HUES48 (cell line): ENCODE results near the gene MYF6.

Experiments used
- H3K27ac ChIP-seq: one replicate; pipeline ENCODE4 v1.7.0; 2013; ENCODE audit warnings: low read depth, low read length, inconsistent platforms
- H3K27me3 ChIP-seq: 2 replicates; pipeline ENCODE4 v1.6.1; 2013; ENCODE audit warnings: mild to moderate bottlenecking, low read length; ENCODE audit not compliant: control insufficient read depth, insufficient read depth
- H3K36me3 ChIP-seq: 2 replicates; pipeline ENCODE4 v1.6.1; 2013; ENCODE audit warnings: low read length; ENCODE audit not compliant: control insufficient read depth, insufficient read depth
- H3K4me1 ChIP-seq: 2 replicates; pipeline ENCODE4 v1.6.1; 2013; ENCODE audit warnings: mild to moderate bottlenecking, low read length; ENCODE audit not compliant: control insufficient read depth, insufficient read depth
- H3K4me3 ChIP-seq: 2 replicates; pipeline ENCODE4 v1.5.1; 2013; ENCODE audit warnings: mild to moderate bottlenecking, low read depth, low read length
- H3K9ac ChIP-seq: 2 replicates; pipeline ENCODE4 v1.6.1; 2013; ENCODE audit warnings: mild to moderate bottlenecking, low read depth, low read length, moderate library complexity
- H3K9me3 ChIP-seq: 2 replicates; pipeline ENCODE4 v1.6.1; 2013; ENCODE audit warnings: low read length; ENCODE audit not compliant: control insufficient read depth, insufficient read depth

The MYF6 gene

GRCh38 chr12:80708259-80708974 lies 983 bp downstream of the MYF6 start:
- no peaks in the 10 kb centered on the region for H3K9me3 ChIP-seq
- H3K36me3 ChIP-seq = no peaks in the 10 kb centered on the region
- peaks cover 100% of the 10 kb centered on the region for H3K27me3 ChIP-seq
- H3K27ac ChIP-seq = no peak overlapping the region
- peak overlapping the region; percentile 9; the same call in 1 of the 2 replicates for H3K9ac ChIP-seq
- H3K4me3 ChIP-seq = peak overlapping the region; percentile 60
- H3K4me1 ChIP-seq = peaks cover 48% of the 10 kb centered on the region

- Histone ChIP-seq H3K4me3 (peak overlapping the region; percentile 60), H3K27ac (no peak overlapping the region), H3K9me3 (no peaks in the 10 kb centered on the region), H3K4me1 (peaks cover 51% of the 10 kb centered on the region), H3K27me3 (peaks cover 100% of the 10 kb centered on the region), H3K36me3 (no peaks in the 10 kb centered on the region), H3K9ac (peak overlapping the region; percentile 9; the same call in 1 of the 2 replicates)
Observed at GRCh38 chr12:80708975-80709328, 1.5 kb downstream of the MYF6 start.

- Histone ChIP-seq H3K36me3 (no peaks in the 10 kb centered on the region), H3K4me1 (peaks cover 60% of the 10 kb centered on the region), H3K9me3 (no peaks in the 10 kb centered on the region), H3K27me3 (peaks cover 95% of the 10 kb centered on the region), H3K27ac (no peak overlapping the region), H3K4me3 (peak overlapping the region; percentile 52), H3K9ac (no peak overlapping the region)
Observed at GRCh38 chr12:80709811-80710726, 2.6 kb downstream of the MYF6 start.

GRCh38 chr12:80710727-80711449 lies 3.5 kb downstream of the MYF6 start:
- H3K9ac ChIP-seq = no peak overlapping the region
- H3K9me3 ChIP-seq = no peaks in the 10 kb centered on the region
- H3K4me1 ChIP-seq = peaks cover 68% of the 10 kb centered on the region
- peaks cover 95% of the 10 kb centered on the region for H3K27me3 ChIP-seq
- H3K27ac ChIP-seq = no peak overlapping the region
- no peak overlapping the region for H3K4me3 ChIP-seq
- no peaks in the 10 kb centered on the region for H3K36me3 ChIP-seq

- Histone ChIP-seq H3K4me1 (peaks cover 76% of the 10 kb centered on the region), H3K9ac (no peak overlapping the region), H3K9me3 (no peaks in the 10 kb centered on the region), H3K4me3 (no peak overlapping the region), H3K27ac (no peak overlapping the region), H3K27me3 (peaks cover 94% of the 10 kb centered on the region), H3K36me3 (no peaks in the 10 kb centered on the region)
Observed at GRCh38 chr12:80711866-80712265, 4.4 kb downstream of the MYF6 start.

- H3K27ac ChIP-seq = no peak overlapping the region
- H3K27me3 ChIP-seq = peaks cover 92% of the 10 kb centered on the region
- H3K36me3 ChIP-seq = no peaks in the 10 kb centered on the region
- H3K4me3 ChIP-seq = no peak overlapping the region
- no peak overlapping the region for H3K9ac ChIP-seq
- H3K9me3 ChIP-seq = no peaks in the 10 kb centered on the region
- H3K4me1 ChIP-seq = peaks cover 72% of the 10 kb centered on the region
Observed at GRCh38 chr12:80712866-80713265, 5.4 kb downstream of the MYF6 start.

- Histone ChIP-seq H3K4me3 (peak overlapping the region; percentile 57), H3K9me3 (no peaks in the 10 kb centered on the region), H3K36me3 (no peaks in the 10 kb centered on the region), H3K27me3 (peaks cover 87% of the 10 kb centered on the region), H3K27ac (no peak overlapping the region), H3K4me1 (peaks cover 70% of the 10 kb centered on the region), H3K9ac (no peak overlapping the region)
Observed at GRCh38 chr12:80713419-80713818, 6.0 kb downstream of the MYF6 start.

GRCh38 chr12:80714055-80714454 lies 6.6 kb downstream of the MYF6 start:
- Histone ChIP-seq H3K4me3 (peak overlapping the region; percentile 57), H3K27ac (peak overlapping the region; percentile 70), H3K9ac (no peak overlapping the region), H3K4me1 (peaks cover 64% of the 10 kb centered on the region), H3K9me3 (no peaks in the 10 kb centered on the region), H3K36me3 (no peaks in the 10 kb centered on the region), H3K27me3 (peaks cover 81% of the 10 kb centered on the region)

- peak overlapping the region; percentile 57 for H3K4me3 ChIP-seq
Observed at GRCh38 chr12:80714846-80715245, 7.4 kb downstream of the MYF6 start.

GRCh38 chr12:80715713-80716249 lies 8.3 kb downstream of the MYF6 start:
- no peak overlapping the region for H3K9ac ChIP-seq
- no peaks in the 10 kb centered on the region for H3K36me3 ChIP-seq
- H3K27ac ChIP-seq = no peak overlapping the region
- H3K4me1 ChIP-seq = peaks cover 48% of the 10 kb centered on the region
- 0 out of 2 replicates have a peak overlapping the region, but pooled peaks have one; percentile 57 for H3K4me3 ChIP-seq
- H3K27me3 ChIP-seq = peaks cover 64% of the 10 kb centered on the region
- H3K9me3 ChIP-seq = no peaks in the 10 kb centered on the region

More at GRCh38 chr12:80714846-80715245, 7.4 kb downstream of the MYF6 start:
- Histone ChIP-seq H3K36me3 (no peaks in the 10 kb centered on the region), H3K9ac (no peak overlapping the region), H3K9me3 (no peaks in the 10 kb centered on the region), H3K27me3 (peaks cover 73% of the 10 kb centered on the region), H3K27ac (peak overlapping the region; percentile 11), H3K4me1 (peaks cover 56% of the 10 kb centered on the region)
